Measurements from ENCODE around the gene TUBB2A. TPM values are rescaled to one million over a fixed set of nuclear protein-coding genes. Genes with fewer than 3 reads are reported as not detected.
A peak's percentile ranks its signal among the peaks of the same experiment; 100 is the strongest.

The TUBB2A gene
- total and polyA plus RNA-seq, 2 of the 8 experiments (the other 6 are each of a cell fraction or from before 2014, with no cell fraction given), result 315 to 330 TPM

DNA sequence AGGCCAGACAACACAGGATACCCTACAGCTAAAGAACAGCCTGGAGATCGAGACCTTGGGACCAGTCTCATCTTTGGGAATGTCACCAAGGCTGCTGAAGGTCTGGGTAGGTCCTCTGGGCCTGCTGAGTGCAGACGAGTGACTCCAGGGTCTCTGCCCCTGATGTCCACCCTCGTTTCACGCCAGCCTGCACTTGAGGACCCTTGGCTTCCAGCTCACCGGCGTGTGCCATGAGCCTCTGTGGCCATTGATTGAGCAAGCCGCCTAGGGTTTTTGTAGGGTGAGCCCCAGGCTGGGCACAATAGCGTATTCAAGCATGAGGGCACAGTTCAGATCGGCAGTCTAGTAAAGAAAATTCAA, 34.5 kb downstream of the TUBB2A start:
- H4K20me1 ChIP-seq (replicated peaks in 1 of 2; ENCODE audit: control insufficient read depth in 1 of 2, insufficient read depth in 2 of 2, low read length in 2 of 2), result peaks cover 0 to 2% of the 10 kb centered on the region in 2 experiments
- no peak overlapping the region for H3K4me3 ChIP-seq (ENCODE audit: extremely low read depth in 1 of 4, insufficient read depth in 2 of 4, low read depth in 3 of 4, low read length in 4 of 4)
- peaks cover 0 to 8% of the 10 kb centered on the region in 2 experiments; a peak in 2 of 4 replicates for H3K79me2 ChIP-seq (ENCODE audit: control insufficient read depth in 1 of 2, insufficient read depth in 2 of 2, low read length in 2 of 2)
- peaks cover 2% of the 10 kb centered on the region; the same call in 1 of the 2 replicates for H3K23me2 ChIP-seq (ENCODE audit: low read depth, low read length)
- H3K27ac ChIP-seq (ENCODE audit: low read depth, low read length), result no peak overlapping the region
- peak overlapping the region; percentile 58 for H4K91ac ChIP-seq (replicated peaks; ENCODE audit: insufficient read length, low read length)
- ChIA-PET CTCF (ENCODE audit: partially characterized antibody) (interaction anchor here (0.5 to 5.3 kb wide), 21 partner anchors 15 to 652 kb away, joined by 3 to 29 read pairs (median 3); no protein-coding TSS in a partner anchor), POLR2A (ENCODE audit: partially characterized antibody) (interaction anchor here (1.5 kb wide), 1 partner anchor 20 kb away, joined by 4 read pairs; no protein-coding TSS in a partner anchor)
- H3K23ac ChIP-seq (ENCODE audit: insufficient read length), result no peak overlapping the region
- H4K8ac ChIP-seq (ENCODE audit: extremely low read depth, insufficient read depth, low read length), result no peak overlapping the region
- no peak overlapping the region for H2BK5ac ChIP-seq (ENCODE audit: low read depth, low read length)
- no peak overlapping the region for H3K9ac ChIP-seq (replicated peaks in 1 of 4; ENCODE audit: extremely low read depth in 1 of 4, low read depth in 3 of 4, low read length in 3 of 4)
- H2BK120ac ChIP-seq (replicated peaks; ENCODE audit: low read depth, low read length), result no peak overlapping the region
- no peak overlapping the region for H3K4ac ChIP-seq (replicated peaks; ENCODE audit: insufficient read length, low read depth, low read length)
- no peaks in the 10 kb centered on the region for H3K79me1 ChIP-seq (ENCODE audit: low read depth, low read length)
- WGBS, 2 experiments (ENCODE audit: extremely low coverage in 1 of 2, insufficient coverage in 1 of 2, insufficient read length in 1 of 2, insufficient replicate concordance in 2 of 2, low coverage in 1 of 2, low lambda C conversion rate in 2 of 2, missing lambda C conversion rate in 1 of 2), result 97% methylated on average over 9 of the region's 9 CpGs; no CpG with 5 or more reads in 1 of the 2 experiments
- H3K18ac ChIP-seq (ENCODE audit: extremely low read depth, low read length), result no peak overlapping the region
- no peak overlapping the region for H3K14ac ChIP-seq (ENCODE audit: insufficient read length)
- H2BK15ac ChIP-seq (ENCODE audit: low read length), result no peak overlapping the region
- H2BK12ac ChIP-seq (ENCODE audit: low read depth, low read length), result peak overlapping the region; percentile 51; the same call in 1 of the 2 replicates
- FAIRE-seq, result no peak
- H3K4me2 ChIP-seq (ENCODE audit: insufficient read depth in 1 of 2, low read depth in 2 of 2, low read length in 2 of 2), result no peak overlapping the region
- H3K56ac ChIP-seq (replicated peaks; ENCODE audit: insufficient read length, low read depth, low read length), result no peak overlapping the region
- H3K27me3 ChIP-seq (replicated peaks in 1 of 4; ENCODE audit: control insufficient read depth in 3 of 4, extremely low read depth in 1 of 4, insufficient read depth in 3 of 4, low read length in 3 of 4), result no peaks in the 10 kb centered on the region
- H2AK5ac ChIP-seq (ENCODE audit: low read depth, low read length), result peak overlapping the region; percentile 61; the same call in 1 of the 2 replicates
- no peak overlapping the region for H4K5ac ChIP-seq (ENCODE audit: insufficient read length, low read depth, low read length)
- no peaks in the 10 kb centered on the region for H3K9me3 ChIP-seq (ENCODE audit: insufficient read depth in 2 of 2, low read depth in 1 of 2, low read length in 1 of 2)
- H2AFZ ChIP-seq (ENCODE audit: low read length), result no peak overlapping the region
- H3K4me1 ChIP-seq (replicated peaks in 1 of 4; ENCODE audit: control insufficient read depth in 3 of 4, insufficient read depth in 4 of 4, low read length in 3 of 4), result peaks cover 0 to 7% (median 1%) of the 10 kb centered on the region in 4 experiments; a peak in 4 of 7 replicates
- peaks cover 0 to 4% (median 2%) of the 10 kb centered on the region in 4 experiments; a peak in 2 of 8 replicates for H3K36me3 ChIP-seq (ENCODE audit: control insufficient read depth in 2 of 4, insufficient read depth in 4 of 4, low read length in 3 of 4)
- H2BK20ac ChIP-seq (ENCODE audit: low read length), result no peak overlapping the region
- DNase-seq (ENCODE audit: low read depth in 1 of 2, low spot score in 2 of 2), result no peak
- no peak for TF ChIP-seq ZNF274 (IDR thresholded peaks at IDR 0.05; ENCODE audit: borderline replicate concordance, extremely low read depth, low read length)
- no peak for TF ChIP-seq EGR1 (IDR thresholded peaks at IDR 0.05; ENCODE audit: borderline replicate concordance, low read depth, low read length)
- TF ChIP-seq SIX5 (IDR thresholded peaks at IDR 0.05; ENCODE audit: low read depth, low read length), result no peak
- no peak for TF ChIP-seq GABPA (IDR thresholded peaks at IDR 0.05; ENCODE audit: borderline replicate concordance, insufficient read depth, low read length)
- TF ChIP-seq, protein P1, sequence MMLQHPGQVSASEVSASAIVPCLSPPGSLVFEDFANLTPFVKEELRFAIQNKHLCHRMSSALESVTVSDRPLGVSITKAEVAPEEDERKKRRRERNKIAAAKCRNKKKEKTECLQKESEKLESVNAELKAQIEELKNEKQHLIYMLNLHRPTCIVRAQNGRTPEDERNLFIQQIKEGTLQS (IDR thresholded peaks at IDR 0.05; ENCODE audit: insufficient read depth, low read depth, low read length), result no peak
- TF ChIP-seq PHF8 (conservative IDR thresholded peaks at IDR 0.05; ENCODE audit: low read depth, low read length), result no peak
- no peak for TF ChIP-seq SP2 (IDR thresholded peaks at IDR 0.05; ENCODE audit: low read length)
- no peak for TF ChIP-seq SAP30 (IDR thresholded peaks at IDR 0.05; ENCODE audit: insufficient read depth, insufficient replicate concordance, low read length)
- TF ChIP-seq TAF1 (IDR thresholded peaks at IDR 0.05; ENCODE audit: low read depth, low read length), result no peak
- TF ChIP-seq YY1 (IDR thresholded peaks at IDR 0.05; ENCODE audit: low read depth, low read length), result no peak
- no peak for TF ChIP-seq RBBP5 (IDR thresholded peaks at IDR 0.05; ENCODE audit: borderline replicate concordance, low read depth, low read length)
- no peak for TF ChIP-seq MAFK (IDR thresholded peaks at IDR 0.05; ENCODE audit: low read depth, low read length)
- no peak for TF ChIP-seq BCL11A (IDR thresholded peaks at IDR 0.05; ENCODE audit: low read depth in 2 of 2, low read length in 2 of 2)
- no peak for TF ChIP-seq ASH2L (IDR thresholded peaks at IDR 0.05; ENCODE audit: low read length)
